ENCODE results near the gene ACTRT3. TPM values are rescaled to one million over a fixed set of nuclear protein-coding genes. Genes with fewer than 3 reads are reported as not detected.

ACTRT3 gene
- total RNA-seq, 1 donor from 2014 or later, result 3.7 TPM

- H3K36me3 Mint-ChIP-seq (ENCODE audit: low read depth, unreplicated experiment), result no peaks in the 10 kb centered on the region
- no peaks in the 10 kb centered on the region for H3K79me2 ChIP-seq (ENCODE audit: insufficient read depth, low read length)
- no peaks in the 10 kb centered on the region for H3K27me3 Mint-ChIP-seq (ENCODE audit: low read depth, unreplicated experiment)
- FAIRE-seq, result no peak
- no peaks in the 10 kb centered on the region for H3K4me1 ChIP-seq (ENCODE audit: insufficient read depth, low read length)
- no peak overlapping the region for H3K27ac Mint-ChIP-seq (ENCODE audit: unreplicated experiment)
- no peaks in the 10 kb centered on the region for H3K9me3 ChIP-seq (ENCODE audit: insufficient read depth, low read depth, low read length)
- no peak for DNase-seq (ENCODE audit: low read depth)
- no peak overlapping the region for H3K4me3 ChIP-seq (ENCODE audit: insufficient read depth, low read depth, low read length)
- H2AFZ ChIP-seq (ENCODE audit: low read depth, low read length), result no peak overlapping the region
- H3K4me1 Mint-ChIP-seq (ENCODE audit: low read depth, unreplicated experiment), result no peaks in the 10 kb centered on the region
- H3K4me2 ChIP-seq (ENCODE audit: low read length), result no peak overlapping the region
- no peak overlapping the region for H3K27ac ChIP-seq (ENCODE audit: low read depth, low read length)
- H3K9me3 Mint-ChIP-seq (ENCODE audit: unreplicated experiment), result no peaks in the 10 kb centered on the region
- H3K27me3 ChIP-seq (ENCODE audit: insufficient read depth, low read length), result no peaks in the 10 kb centered on the region
- no peak overlapping the region for H3K9ac ChIP-seq (ENCODE audit: low read length)
- H3K36me3 ChIP-seq (ENCODE audit: insufficient read depth, low read length), result no peaks in the 10 kb centered on the region
- TF ChIP-seq, protein P1, sequence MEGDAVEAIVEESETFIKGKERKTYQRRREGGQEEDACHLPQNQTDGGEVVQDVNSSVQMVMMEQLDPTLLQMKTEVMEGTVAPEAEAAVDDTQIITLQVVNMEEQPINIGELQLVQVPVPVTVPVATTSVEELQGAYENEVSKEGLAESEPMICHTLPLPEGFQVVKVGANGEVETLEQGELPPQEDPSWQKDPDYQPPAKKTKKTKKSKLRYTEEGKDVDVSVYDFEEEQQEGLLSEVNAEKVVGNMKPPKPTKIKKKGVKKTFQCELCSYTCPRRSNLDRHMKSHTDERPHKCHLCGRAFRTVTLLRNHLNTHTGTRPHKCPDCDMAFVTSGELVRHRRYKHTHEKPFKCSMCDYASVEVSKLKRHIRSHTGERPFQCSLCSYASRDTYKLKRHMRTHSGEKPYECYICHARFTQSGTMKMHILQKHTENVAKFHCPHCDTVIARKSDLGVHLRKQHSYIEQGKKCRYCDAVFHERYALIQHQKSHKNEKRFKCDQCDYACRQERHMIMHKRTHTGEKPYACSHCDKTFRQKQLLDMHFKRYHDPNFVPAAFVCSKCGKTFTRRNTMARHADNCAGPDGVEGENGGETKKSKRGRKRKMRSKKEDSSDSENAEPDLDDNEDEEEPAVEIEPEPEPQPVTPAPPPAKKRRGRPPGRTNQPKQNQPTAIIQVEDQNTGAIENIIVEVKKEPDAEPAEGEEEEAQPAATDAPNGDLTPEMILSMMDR (IDR thresholded peaks at IDR 0.05; ENCODE audit: insufficient read depth, low read depth, low read length), result no peak
- no peak overlapping the region for H3K4me3 Mint-ChIP-seq (ENCODE audit: unreplicated experiment)
- no peaks in the 10 kb centered on the region for H4K20me1 ChIP-seq (ENCODE audit: insufficient read depth, low read length)
Measured at GRCh38 chr3:169758359-169758994, 10.9 kb downstream of the ACTRT3 start.

- Histone ChIP-seq H3K9ac (ENCODE audit: low read length) (no peak overlapping the region), H3K27ac (ENCODE audit: low read depth, low read length) (no peak overlapping the region), H2AFZ (ENCODE audit: low read depth, low read length) (no peak overlapping the region), H3K36me3 (ENCODE audit: insufficient read depth, low read length) (no peaks in the 10 kb centered on the region), H3K79me2 (ENCODE audit: insufficient read depth, low read length) (no peaks in the 10 kb centered on the region), H3K4me1 (ENCODE audit: insufficient read depth, low read length) (no peaks in the 10 kb centered on the region), H3K27me3 (ENCODE audit: insufficient read depth, low read length) (peaks cover 2% of the 10 kb centered on the region), H3K9me3 (ENCODE audit: insufficient read depth, low read depth, low read length) (no peaks in the 10 kb centered on the region), H4K20me1 (ENCODE audit: insufficient read depth, low read length) (no peaks in the 10 kb centered on the region), H3K4me3 (ENCODE audit: insufficient read depth, low read depth, low read length) (no peak overlapping the region), H3K4me2 (ENCODE audit: low read length) (no peak overlapping the region)
- H3K36me3 Mint-ChIP-seq (ENCODE audit: low read depth, unreplicated experiment), result no peaks in the 10 kb centered on the region
- no peak overlapping the region for H3K4me3 Mint-ChIP-seq (ENCODE audit: unreplicated experiment)
- TF ChIP-seq, protein P1 (IDR thresholded peaks at IDR 0.05; ENCODE audit: insufficient read depth, low read depth, low read length), result no peak
- TF ChIP-seq EZH2 (IDR thresholded peaks at IDR 0.05; ENCODE audit: insufficient read depth, low read length), result no peak
- FAIRE-seq (no peak), DNase-seq (ENCODE audit: low read depth) (no peak)
- no peaks in the 10 kb centered on the region for H3K4me1 Mint-ChIP-seq (ENCODE audit: low read depth, unreplicated experiment)
- no peak overlapping the region for H3K27ac Mint-ChIP-seq (ENCODE audit: unreplicated experiment)
- no peaks in the 10 kb centered on the region for H3K27me3 Mint-ChIP-seq (ENCODE audit: low read depth, unreplicated experiment)
- no peaks in the 10 kb centered on the region for H3K9me3 Mint-ChIP-seq (ENCODE audit: unreplicated experiment)
Measured at GRCh38 chr3:169755488-169755887, 13.9 kb downstream of the ACTRT3 start.

DNA sequence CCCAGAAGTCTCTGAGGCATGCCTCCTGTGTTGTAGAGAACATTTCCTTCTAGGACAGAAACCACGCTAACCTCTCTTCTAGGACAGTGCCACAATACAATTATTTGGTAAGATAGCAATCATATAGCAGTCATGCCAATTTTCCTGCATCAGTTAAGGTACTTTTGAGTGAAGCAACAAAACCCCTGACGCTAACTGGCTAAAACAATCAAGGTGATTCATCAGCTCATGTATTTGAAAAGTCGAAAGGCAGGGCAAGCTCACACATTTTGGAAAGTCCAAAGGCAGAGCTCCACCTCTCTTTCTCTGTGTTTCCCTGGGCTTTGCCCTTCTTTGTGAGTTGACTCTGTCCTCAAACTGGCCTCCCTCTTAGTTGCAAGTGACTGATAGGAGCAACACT, 14.7 kb downstream of the ACTRT3 start:
- no peak for FAIRE-seq

More for the DNA sequence above, 14.7 kb downstream of the ACTRT3 start:
- no peak overlapping the region for H3K4me3 Mint-ChIP-seq (ENCODE audit: unreplicated experiment)
- H3K27ac Mint-ChIP-seq (ENCODE audit: unreplicated experiment), result no peak overlapping the region
- Histone ChIP-seq H3K4me3 (ENCODE audit: insufficient read depth, low read depth, low read length) (no peak overlapping the region), H3K4me1 (ENCODE audit: insufficient read depth, low read length) (no peaks in the 10 kb centered on the region), H3K27me3 (ENCODE audit: insufficient read depth, low read length) (peaks cover 2% of the 10 kb centered on the region), H3K9me3 (ENCODE audit: insufficient read depth, low read depth, low read length) (no peaks in the 10 kb centered on the region), H2AFZ (ENCODE audit: low read depth, low read length) (no peak overlapping the region), H3K36me3 (ENCODE audit: insufficient read depth, low read length) (no peaks in the 10 kb centered on the region), H3K9ac (ENCODE audit: low read length) (no peak overlapping the region), H3K27ac (ENCODE audit: low read depth, low read length) (no peak overlapping the region), H4K20me1 (ENCODE audit: insufficient read depth, low read length) (no peaks in the 10 kb centered on the region), H3K4me2 (ENCODE audit: low read length) (no peak overlapping the region), H3K79me2 (ENCODE audit: insufficient read depth, low read length) (no peaks in the 10 kb centered on the region)
- DNase-seq (ENCODE audit: low read depth), result no peak
- no peaks in the 10 kb centered on the region for H3K36me3 Mint-ChIP-seq (ENCODE audit: low read depth, unreplicated experiment)
- H3K4me1 Mint-ChIP-seq (ENCODE audit: low read depth, unreplicated experiment), result no peaks in the 10 kb centered on the region
- TF ChIP-seq, protein P1 (IDR thresholded peaks at IDR 0.05; ENCODE audit: insufficient read depth, low read depth, low read length), result no peak
- TF ChIP-seq EZH2 (IDR thresholded peaks at IDR 0.05; ENCODE audit: insufficient read depth, low read length), result no peak
- H3K9me3 Mint-ChIP-seq (ENCODE audit: unreplicated experiment), result no peaks in the 10 kb centered on the region
- no peaks in the 10 kb centered on the region for H3K27me3 Mint-ChIP-seq (ENCODE audit: low read depth, unreplicated experiment)
